Measurements from ENCODE around the gene ZNF283.

- TF ChIP-seq, protein P1, sequence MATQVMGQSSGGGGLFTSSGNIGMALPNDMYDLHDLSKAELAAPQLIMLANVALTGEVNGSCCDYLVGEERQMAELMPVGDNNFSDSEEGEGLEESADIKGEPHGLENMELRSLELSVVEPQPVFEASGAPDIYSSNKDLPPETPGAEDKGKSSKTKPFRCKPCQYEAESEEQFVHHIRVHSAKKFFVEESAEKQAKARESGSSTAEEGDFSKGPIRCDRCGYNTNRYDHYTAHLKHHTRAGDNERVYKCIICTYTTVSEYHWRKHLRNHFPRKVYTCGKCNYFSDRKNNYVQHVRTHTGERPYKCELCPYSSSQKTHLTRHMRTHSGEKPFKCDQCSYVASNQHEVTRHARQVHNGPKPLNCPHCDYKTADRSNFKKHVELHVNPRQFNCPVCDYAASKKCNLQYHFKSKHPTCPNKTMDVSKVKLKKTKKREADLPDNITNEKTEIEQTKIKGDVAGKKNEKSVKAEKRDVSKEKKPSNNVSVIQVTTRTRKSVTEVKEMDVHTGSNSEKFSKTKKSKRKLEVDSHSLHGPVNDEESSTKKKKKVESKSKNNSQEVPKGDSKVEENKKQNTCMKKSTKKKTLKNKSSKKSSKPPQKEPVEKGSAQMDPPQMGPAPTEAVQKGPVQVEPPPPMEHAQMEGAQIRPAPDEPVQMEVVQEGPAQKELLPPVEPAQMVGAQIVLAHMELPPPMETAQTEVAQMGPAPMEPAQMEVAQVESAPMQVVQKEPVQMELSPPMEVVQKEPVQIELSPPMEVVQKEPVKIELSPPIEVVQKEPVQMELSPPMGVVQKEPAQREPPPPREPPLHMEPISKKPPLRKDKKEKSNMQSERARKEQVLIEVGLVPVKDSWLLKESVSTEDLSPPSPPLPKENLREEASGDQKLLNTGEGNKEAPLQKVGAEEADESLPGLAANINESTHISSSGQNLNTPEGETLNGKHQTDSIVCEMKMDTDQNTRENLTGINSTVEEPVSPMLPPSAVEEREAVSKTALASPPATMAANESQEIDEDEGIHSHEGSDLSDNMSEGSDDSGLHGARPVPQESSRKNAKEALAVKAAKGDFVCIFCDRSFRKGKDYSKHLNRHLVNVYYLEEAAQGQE (tag by site-specific recombination; IDR thresholded peaks at IDR 0.05): no peak
- TF ChIP-seq ZNF274 (IDR thresholded peaks at IDR 0.05; ENCODE audit: low read length): no peak
- no peak for TF ChIP-seq ZNF274 (tag by site-specific recombination; IDR thresholded peaks at IDR 0.05; ENCODE audit: borderline replicate concordance)
- TF ChIP-seq, protein P2, sequence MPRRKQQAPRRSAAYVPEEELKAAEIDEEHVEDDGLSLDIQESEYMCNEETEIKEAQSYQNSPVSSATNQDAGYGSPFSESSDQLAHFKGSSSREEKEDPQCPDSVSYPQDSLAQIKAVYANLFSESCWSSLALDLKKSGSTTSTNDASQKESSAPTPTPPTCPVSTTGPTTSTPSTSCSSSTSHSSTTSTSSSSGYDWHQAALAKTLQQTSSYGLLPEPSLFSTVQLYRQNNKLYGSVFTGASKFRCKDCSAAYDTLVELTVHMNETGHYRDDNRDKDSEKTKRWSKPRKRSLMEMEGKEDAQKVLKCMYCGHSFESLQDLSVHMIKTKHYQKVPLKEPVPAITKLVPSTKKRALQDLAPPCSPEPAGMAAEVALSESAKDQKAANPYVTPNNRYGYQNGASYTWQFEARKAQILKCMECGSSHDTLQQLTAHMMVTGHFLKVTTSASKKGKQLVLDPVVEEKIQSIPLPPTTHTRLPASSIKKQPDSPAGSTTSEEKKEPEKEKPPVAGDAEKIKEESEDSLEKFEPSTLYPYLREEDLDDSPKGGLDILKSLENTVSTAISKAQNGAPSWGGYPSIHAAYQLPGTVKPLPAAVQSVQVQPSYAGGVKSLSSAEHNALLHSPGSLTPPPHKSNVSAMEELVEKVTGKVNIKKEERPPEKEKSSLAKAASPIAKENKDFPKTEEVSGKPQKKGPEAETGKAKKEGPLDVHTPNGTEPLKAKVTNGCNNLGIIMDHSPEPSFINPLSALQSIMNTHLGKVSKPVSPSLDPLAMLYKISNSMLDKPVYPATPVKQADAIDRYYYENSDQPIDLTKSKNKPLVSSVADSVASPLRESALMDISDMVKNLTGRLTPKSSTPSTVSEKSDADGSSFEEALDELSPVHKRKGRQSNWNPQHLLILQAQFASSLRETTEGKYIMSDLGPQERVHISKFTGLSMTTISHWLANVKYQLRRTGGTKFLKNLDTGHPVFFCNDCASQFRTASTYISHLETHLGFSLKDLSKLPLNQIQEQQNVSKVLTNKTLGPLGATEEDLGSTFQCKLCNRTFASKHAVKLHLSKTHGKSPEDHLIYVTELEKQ (tag by site-specific recombination; IDR thresholded peaks at IDR 0.05; ENCODE audit: borderline replicate concordance): no peak
Measured at GRCh38 chr19:43858174-43858573, 31.1 kb downstream of the ZNF283 start.

Data from HEK293 (cell line).